ES-I3 (cell line): ENCODE results near the gene DYNC1H1.
"Not testable (repeated sequence)": the region's sequence is repeated elsewhere in the genome, so short reads cannot be mapped to it uniquely, and the experiment has no call there.

ENCODE experiments used
- H3K36me3 ChIP-seq: 2 replicates; pipeline ENCODE4 v1.6.1; 2013; ENCODE audit warnings: mild to moderate bottlenecking, low read length, control low read depth, moderate library complexity; ENCODE audit not compliant: insufficient read depth
- H3K4me1 ChIP-seq: 2 replicates; pipeline ENCODE4 v1.6.1; 2013; ENCODE audit warnings: mild to moderate bottlenecking, control low read depth, low read length; ENCODE audit not compliant: insufficient read depth
- H3K9ac ChIP-seq: 2 replicates; pipeline ENCODE4 v1.6.1; 2013; ENCODE audit warnings: low read depth, mild to moderate bottlenecking, low read length, moderate library complexity
- H3K9me3 ChIP-seq: 2 replicates; pipeline ENCODE4 v1.6.1; 2013; ENCODE audit warnings: mild to moderate bottlenecking, low read length, moderate library complexity; ENCODE audit not compliant: control insufficient read depth, insufficient read depth

The DYNC1H1 gene

GRCh38 chr14:101984831-101985230, 20.5 kb downstream of the DYNC1H1 start:
- H3K9me3 ChIP-seq, H3K9ac ChIP-seq, H3K4me1 ChIP-seq: not testable (repeated sequence)
- peaks cover 77% of the 10 kb centered on the region for H3K36me3 ChIP-seq

- Histone ChIP-seq H3K4me1 (no peaks in the 10 kb centered on the region), H3K9ac (no peak overlapping the region), H3K36me3 (peaks cover 70% of the 10 kb centered on the region), H3K9me3 (no peaks in the 10 kb centered on the region)
Measured at GRCh38 chr14:101985957-101986356, 21.6 kb downstream of the DYNC1H1 start.

- H3K36me3 ChIP-seq, result peaks cover 63% of the 10 kb centered on the region
- H3K9ac ChIP-seq, result no peak overlapping the region
- no peaks in the 10 kb centered on the region for H3K4me1 ChIP-seq
- H3K9me3 ChIP-seq, result no peaks in the 10 kb centered on the region
Measured at GRCh38 chr14:101986953-101987352, 22.6 kb downstream of the DYNC1H1 start.

GRCh38 chr14:101988377-101988776, 24.0 kb downstream of the DYNC1H1 start:
- no peaks in the 10 kb centered on the region for H3K9me3 ChIP-seq
- H3K4me1 ChIP-seq, result no peaks in the 10 kb centered on the region
- H3K9ac ChIP-seq, result no peak overlapping the region
- peaks cover 66% of the 10 kb centered on the region for H3K36me3 ChIP-seq

GRCh38 chr14:101991352-101991751, 27.0 kb downstream of the DYNC1H1 start:
- Histone ChIP-seq H3K9ac (no peak overlapping the region), H3K9me3 (no peaks in the 10 kb centered on the region), H3K36me3 (peaks cover 69% of the 10 kb centered on the region), H3K4me1 (no peaks in the 10 kb centered on the region)

GRCh38 chr14:101992708-101993107, 28.3 kb downstream of the DYNC1H1 start:
- Histone ChIP-seq H3K9me3 (no peaks in the 10 kb centered on the region), H3K4me1 (no peaks in the 10 kb centered on the region), H3K36me3 (peaks cover 65% of the 10 kb centered on the region), H3K9ac (no peak overlapping the region)

GRCh38 chr14:101997429-101998336, 33.3 kb downstream of the DYNC1H1 start:
- Histone ChIP-seq H3K9me3 (no peaks in the 10 kb centered on the region), H3K9ac (no peak overlapping the region), H3K4me1 (no peaks in the 10 kb centered on the region), H3K36me3 (peaks cover 63% of the 10 kb centered on the region)

- no peaks in the 10 kb centered on the region for H3K4me1 ChIP-seq
- H3K9me3 ChIP-seq, result no peaks in the 10 kb centered on the region
- peaks cover 65% of the 10 kb centered on the region for H3K36me3 ChIP-seq
- H3K9ac ChIP-seq, result no peak overlapping the region
Measured at GRCh38 chr14:102000902-102001301, 36.5 kb downstream of the DYNC1H1 start.

- Histone ChIP-seq H3K9ac (no peak overlapping the region), H3K36me3 (peaks cover 67% of the 10 kb centered on the region), H3K9me3 (no peaks in the 10 kb centered on the region), H3K4me1 (no peaks in the 10 kb centered on the region)
Measured at GRCh38 chr14:102005336-102005735, 41.0 kb downstream of the DYNC1H1 start.

GRCh38 chr14:102007916-102008418, 43.6 kb downstream of the DYNC1H1 start:
- no peak overlapping the region for H3K9ac ChIP-seq
- H3K36me3 ChIP-seq, result peaks cover 75% of the 10 kb centered on the region
- no peaks in the 10 kb centered on the region for H3K9me3 ChIP-seq
- H3K4me1 ChIP-seq, result no peaks in the 10 kb centered on the region

- Histone ChIP-seq H3K9me3 (no peaks in the 10 kb centered on the region), H3K36me3 (peaks cover 77% of the 10 kb centered on the region), H3K9ac (no peak overlapping the region), H3K4me1 (no peaks in the 10 kb centered on the region)
Measured at GRCh38 chr14:102008891-102009290, 44.5 kb downstream of the DYNC1H1 start.

GRCh38 chr14:102011631-102012030, 47.3 kb downstream of the DYNC1H1 start:
- Histone ChIP-seq H3K9me3 (no peaks in the 10 kb centered on the region), H3K9ac (no peak overlapping the region), H3K36me3 (peaks cover 79% of the 10 kb centered on the region)

GRCh38 chr14:102012336-102012735, 48.0 kb downstream of the DYNC1H1 start:
- Histone ChIP-seq H3K4me1 (no peaks in the 10 kb centered on the region), H3K36me3 (peaks cover 79% of the 10 kb centered on the region), H3K9me3 (no peaks in the 10 kb centered on the region), H3K9ac (no peak overlapping the region)

More at GRCh38 chr14:102011631-102012030, 47.3 kb downstream of the DYNC1H1 start:
- H3K4me1 ChIP-seq, result no peaks in the 10 kb centered on the region

- Histone ChIP-seq H3K9ac (no peak overlapping the region), H3K4me1 (no peaks in the 10 kb centered on the region), H3K9me3 (no peaks in the 10 kb centered on the region), H3K36me3 (peaks cover 84% of the 10 kb centered on the region)
Measured at GRCh38 chr14:102013669-102014200, 49.4 kb downstream of the DYNC1H1 start.
